Measurements from ENCODE around the gene SPSB2.
"Not testable (repeated sequence)": the region's sequence is repeated elsewhere in the genome, so short reads cannot be mapped to it uniquely, and the experiment has no call there.

The SPSB2 gene

DNA sequence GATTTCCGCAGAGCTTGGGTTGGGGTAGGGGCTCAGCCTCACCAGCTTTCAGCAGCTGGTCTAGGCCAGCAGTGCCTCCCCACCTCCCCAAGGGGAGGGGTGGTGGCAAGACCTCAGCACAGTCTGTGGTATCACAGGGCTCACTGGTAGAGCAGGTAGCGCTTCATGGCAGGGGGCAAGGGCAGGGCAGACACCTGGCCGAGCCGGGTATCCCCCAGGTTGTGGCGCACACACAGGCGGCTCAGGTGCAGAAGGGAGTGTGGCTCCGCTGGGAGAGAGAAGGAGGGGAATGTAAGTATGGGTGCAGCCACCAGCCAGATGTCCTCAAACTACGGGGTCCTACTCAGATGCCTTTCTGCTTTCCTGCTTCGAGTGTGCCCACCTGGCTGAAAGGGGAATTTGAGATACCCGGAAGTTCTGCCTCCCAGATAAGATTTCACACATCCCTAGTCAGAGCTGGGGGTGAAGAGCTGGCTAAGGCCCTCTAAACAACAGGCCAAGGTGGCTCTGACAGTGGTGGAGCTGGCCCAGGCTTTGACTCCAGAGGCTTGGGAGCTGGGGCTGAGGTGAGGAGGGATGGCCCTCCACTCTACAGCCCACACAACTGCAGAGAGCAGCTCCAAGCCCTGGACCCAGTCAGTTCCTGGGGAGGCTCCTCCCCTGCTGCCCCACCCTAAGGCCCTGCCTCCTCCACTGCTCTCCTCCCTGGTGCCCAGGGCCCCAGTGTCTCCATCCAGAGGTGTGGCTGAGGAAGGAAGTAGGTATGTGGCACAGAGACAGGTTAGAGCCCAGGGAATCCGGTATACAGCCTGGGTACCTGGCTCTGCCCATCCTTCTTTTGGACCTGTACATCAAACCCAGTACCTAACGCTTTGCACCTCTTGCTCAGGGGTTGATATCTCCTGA, 1.8 kb downstream of the SPSB2 start:
- H3K27ac ChIP-seq (ENCODE audit: low read depth in 2 of 2, low read length in 2 of 2) = peak overlapping the region; percentile 85 to 90
- no peaks in the 10 kb centered on the region for H3K9me3 ChIP-seq (ENCODE audit: control insufficient read depth in 2 of 2, low read length in 2 of 2)
- H3K27me3 ChIP-seq (ENCODE audit: control insufficient read depth in 2 of 2, insufficient read depth in 2 of 2, low read length in 2 of 2) = no peaks in the 10 kb centered on the region
- H3K9ac ChIP-seq (ENCODE audit: low read depth in 1 of 2, low read length in 2 of 2) = peak overlapping the region; percentile 88 to 96
- H3K4me3 ChIP-seq (ENCODE audit: low read length in 2 of 2) = peak overlapping the region; percentile 83 to 94
- peaks cover 47 to 55% of the 10 kb centered on the region in 2 donors for H3K4me1 ChIP-seq (ENCODE audit: control insufficient read depth in 2 of 2, insufficient read depth in 2 of 2, low read length in 2 of 2)
- H3K36me3 ChIP-seq (ENCODE audit: control insufficient read depth in 2 of 2, insufficient read depth in 2 of 2, low read length in 2 of 2) = peaks cover 19 to 20% of the 10 kb centered on the region in 2 donors

DNA sequence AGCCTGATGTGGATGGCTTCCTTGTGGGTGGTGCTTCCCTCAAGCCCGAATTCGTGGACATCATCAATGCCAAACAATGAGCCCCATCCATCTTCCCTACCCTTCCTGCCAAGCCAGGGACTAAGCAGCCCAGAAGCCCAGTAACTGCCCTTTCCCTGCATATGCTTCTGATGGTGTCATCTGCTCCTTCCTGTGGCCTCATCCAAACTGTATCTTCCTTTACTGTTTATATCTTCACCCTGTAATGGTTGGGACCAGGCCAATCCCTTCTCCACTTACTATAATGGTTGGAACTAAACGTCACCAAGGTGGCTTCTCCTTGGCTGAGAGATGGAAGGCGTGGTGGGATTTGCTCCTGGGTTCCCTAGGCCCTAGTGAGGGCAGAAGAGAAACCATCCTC, 2.8 kb downstream of the SPSB2 start:
- H3K9ac ChIP-seq (ENCODE audit: low read depth in 1 of 2, low read length in 2 of 2); H3K9me3 ChIP-seq (ENCODE audit: control insufficient read depth in 2 of 2, low read length in 2 of 2); H3K27me3 ChIP-seq (ENCODE audit: control insufficient read depth in 2 of 2, insufficient read depth in 2 of 2, low read length in 2 of 2); H3K27ac ChIP-seq (ENCODE audit: low read depth in 2 of 2, low read length in 2 of 2); H3K4me3 ChIP-seq (ENCODE audit: low read length in 2 of 2): not testable (repeated sequence)
- H3K36me3 ChIP-seq (ENCODE audit: control insufficient read depth in 2 of 2, insufficient read depth in 2 of 2, low read length in 2 of 2) = peaks cover 19 to 20% of the 10 kb centered on the region in 2 donors
- peaks cover 47 to 55% of the 10 kb centered on the region in 2 donors for H3K4me1 ChIP-seq (ENCODE audit: control insufficient read depth in 2 of 2, insufficient read depth in 2 of 2, low read length in 2 of 2)

DNA sequence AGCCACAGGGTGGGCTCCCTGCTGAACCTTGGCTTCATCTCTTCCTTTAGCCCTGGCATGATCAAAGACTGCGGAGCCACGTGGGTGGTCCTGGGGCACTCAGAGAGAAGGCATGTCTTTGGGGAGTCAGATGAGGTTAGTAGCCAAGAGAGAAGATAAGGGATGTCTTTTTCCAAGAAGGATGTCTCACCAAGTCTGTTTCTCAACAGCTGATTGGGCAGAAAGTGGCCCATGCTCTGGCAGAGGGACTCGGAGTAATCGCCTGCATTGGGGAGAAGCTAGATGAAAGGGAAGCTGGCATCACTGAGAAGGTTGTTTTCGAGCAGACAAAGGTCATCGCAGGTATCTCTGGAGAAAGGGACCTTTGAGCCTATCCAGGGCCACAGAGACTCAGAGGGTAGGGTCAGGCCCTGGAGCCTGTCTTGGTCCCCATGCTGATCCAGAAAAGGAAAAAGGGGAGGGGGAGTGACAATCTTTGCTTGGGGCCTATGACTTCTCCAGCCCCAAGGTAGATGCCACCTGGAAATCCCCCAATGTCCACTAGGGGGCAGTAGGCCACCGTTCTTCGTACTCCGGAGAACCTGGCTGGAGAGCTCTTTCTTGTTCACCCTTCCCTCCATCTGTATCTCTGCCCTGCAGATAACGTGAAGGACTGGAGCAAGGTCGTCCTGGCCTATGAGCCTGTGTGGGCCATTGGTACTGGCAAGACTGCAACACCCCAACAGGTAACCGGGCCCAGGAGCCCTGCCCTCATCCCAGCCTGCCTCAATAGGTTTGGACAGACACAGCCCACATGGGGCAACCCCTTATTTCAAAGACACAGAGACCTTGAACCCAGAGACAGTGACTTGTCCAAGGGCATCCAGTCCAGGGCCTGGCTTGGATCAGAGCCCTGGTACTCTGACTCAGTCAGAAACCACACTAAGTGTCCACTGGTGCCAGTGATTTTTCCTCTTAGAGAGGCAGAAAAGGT, 3.8 kb downstream of the SPSB2 start:
- no peaks in the 10 kb centered on the region for H3K9me3 ChIP-seq (ENCODE audit: control insufficient read depth in 2 of 2, low read length in 2 of 2)
- H3K36me3 ChIP-seq (ENCODE audit: control insufficient read depth in 2 of 2, insufficient read depth in 2 of 2, low read length in 2 of 2) = peaks cover 25 to 27% of the 10 kb centered on the region in 2 donors
- H3K27ac ChIP-seq (ENCODE audit: low read depth in 2 of 2, low read length in 2 of 2) = peak overlapping the region; percentile 32 to 95
- no peaks in the 10 kb centered on the region for H3K27me3 ChIP-seq (ENCODE audit: control insufficient read depth in 2 of 2, insufficient read depth in 2 of 2, low read length in 2 of 2)
- H3K9ac ChIP-seq (ENCODE audit: low read depth in 1 of 2, low read length in 2 of 2) = peak overlapping the region; percentile 32 to 96
- peak overlapping the region; percentile 69 to 90 for H3K4me3 ChIP-seq (ENCODE audit: low read length in 2 of 2)
- peaks cover 47 to 55% of the 10 kb centered on the region in 2 donors for H3K4me1 ChIP-seq (ENCODE audit: control insufficient read depth in 2 of 2, insufficient read depth in 2 of 2, low read length in 2 of 2)

DNA sequence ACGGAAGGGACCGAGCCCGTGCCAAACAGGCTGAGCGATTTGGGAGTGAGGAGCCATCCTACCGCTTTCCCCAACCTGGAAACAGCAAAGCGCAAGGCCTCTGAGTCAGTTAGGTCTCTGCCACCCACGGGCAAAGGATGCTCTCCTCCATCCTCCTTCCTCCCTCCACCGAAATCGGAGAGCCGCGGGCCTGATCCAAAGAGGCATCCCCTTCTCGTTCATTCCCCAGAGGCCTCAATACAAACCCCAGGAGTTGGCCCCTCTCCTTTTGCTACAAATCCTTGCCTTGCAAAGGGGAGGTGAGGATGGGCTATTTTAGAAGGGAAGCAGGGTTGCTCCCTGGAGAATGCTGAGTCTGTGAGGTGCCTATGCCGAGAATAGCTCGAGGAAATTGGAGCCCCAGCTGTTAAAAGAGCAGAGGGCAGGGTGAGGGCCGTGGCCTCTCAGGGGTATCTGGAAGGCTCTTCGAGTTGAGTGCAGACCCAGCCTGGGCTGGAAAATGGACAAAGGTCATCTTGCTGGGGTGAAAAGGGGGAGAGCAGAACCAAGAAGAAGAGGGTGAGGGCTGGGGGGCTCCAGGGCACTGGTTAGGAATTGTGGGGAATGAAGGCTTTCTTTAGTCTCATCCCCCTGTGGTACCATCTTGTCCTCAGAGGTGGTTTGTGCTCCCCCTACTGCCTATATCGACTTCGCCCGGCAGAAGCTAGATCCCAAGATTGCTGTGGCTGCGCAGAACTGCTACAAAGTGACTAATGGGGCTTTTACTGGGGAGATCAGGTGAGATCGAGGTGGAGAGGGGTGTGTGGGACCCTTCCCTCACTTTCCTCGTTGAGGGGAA, 4.7 kb downstream of the SPSB2 start:
- Histone ChIP-seq H3K36me3 (ENCODE audit: control insufficient read depth in 2 of 2, insufficient read depth in 2 of 2, low read length in 2 of 2) (peaks cover 25 to 34% of the 10 kb centered on the region in 2 donors), H3K4me1 (ENCODE audit: control insufficient read depth in 2 of 2, insufficient read depth in 2 of 2, low read length in 2 of 2) (peaks cover 42 to 49% of the 10 kb centered on the region in 2 donors), H3K27ac (ENCODE audit: low read depth in 2 of 2, low read length in 2 of 2) (peak overlapping the region; percentile 95 to 96), H3K27me3 (ENCODE audit: control insufficient read depth in 2 of 2, insufficient read depth in 2 of 2, low read length in 2 of 2) (no peaks in the 10 kb centered on the region), H3K9ac (ENCODE audit: low read depth in 1 of 2, low read length in 2 of 2) (peak overlapping the region; percentile 81 to 96), H3K9me3 (ENCODE audit: control insufficient read depth in 2 of 2, low read length in 2 of 2) (no peaks in the 10 kb centered on the region), H3K4me3 (ENCODE audit: low read length in 2 of 2) (peak overlapping the region; percentile 69 to 90)

DNA sequence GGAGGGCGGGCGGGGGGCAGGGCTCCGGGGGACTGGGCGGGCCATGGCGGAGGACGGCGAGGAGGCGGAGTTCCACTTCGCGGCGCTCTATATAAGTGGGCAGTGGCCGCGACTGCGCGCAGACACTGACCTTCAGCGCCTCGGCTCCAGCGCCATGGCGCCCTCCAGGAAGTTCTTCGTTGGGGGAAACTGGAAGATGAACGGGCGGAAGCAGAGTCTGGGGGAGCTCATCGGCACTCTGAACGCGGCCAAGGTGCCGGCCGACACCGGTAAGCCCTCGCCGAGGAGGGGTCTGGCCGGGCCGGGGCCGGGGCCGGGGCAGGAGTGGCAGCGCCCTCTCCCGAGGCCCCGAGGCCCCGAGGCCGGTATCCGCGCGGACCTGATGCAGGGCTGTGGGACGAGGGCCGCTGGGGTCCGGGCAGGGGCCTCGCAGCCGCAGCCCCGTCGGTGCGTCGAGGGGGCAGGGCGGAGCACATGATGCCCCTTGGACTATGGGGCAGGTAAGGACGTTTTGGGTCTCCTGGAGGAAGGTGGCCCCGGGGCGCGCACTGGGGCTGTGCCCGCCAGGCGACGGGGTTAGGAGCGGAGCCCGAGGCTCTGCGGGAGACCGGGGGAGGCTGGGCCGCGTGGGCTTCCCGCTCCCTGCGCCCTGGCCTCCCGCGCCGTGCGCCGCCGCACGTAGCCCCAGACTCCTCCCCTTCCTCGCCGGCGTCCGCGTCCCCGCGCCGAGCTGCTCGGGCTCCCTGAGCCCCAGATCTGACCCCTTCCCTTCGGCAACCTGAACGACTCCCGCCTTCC, 5.5 kb downstream of the SPSB2 start, which contains the start of gene TPI1:
Gene TPI1, plus strand, starts transcription at position 119 of the 798 bp plus-strand sequence. Its CDS starts 36 bp downstream, at position 155.
- H3K9me3 ChIP-seq (ENCODE audit: control insufficient read depth in 2 of 2, low read length in 2 of 2) = no peaks in the 10 kb centered on the region
- peak within 1 kb of the TSS; percentile 88 to 96 for H3K9ac ChIP-seq (ENCODE audit: low read depth in 1 of 2, low read length in 2 of 2)
- H3K27ac ChIP-seq (ENCODE audit: low read depth in 2 of 2, low read length in 2 of 2) = peak within 1 kb of the TSS; percentile 95 to 96
- H3K36me3 ChIP-seq (ENCODE audit: control insufficient read depth in 2 of 2, insufficient read depth in 2 of 2, low read length in 2 of 2) = peaks cover 31 to 42% of the 10 kb centered on the region in 2 donors
- H3K27me3 ChIP-seq (ENCODE audit: control insufficient read depth in 2 of 2, insufficient read depth in 2 of 2, low read length in 2 of 2) = no peaks in the 10 kb centered on the region
- peaks cover 42 to 46% of the 10 kb centered on the region in 2 donors for H3K4me1 ChIP-seq (ENCODE audit: control insufficient read depth in 2 of 2, insufficient read depth in 2 of 2, low read length in 2 of 2)
- peak within 1 kb of the TSS; percentile 69 to 90 for H3K4me3 ChIP-seq (ENCODE audit: low read length in 2 of 2)

DNA sequence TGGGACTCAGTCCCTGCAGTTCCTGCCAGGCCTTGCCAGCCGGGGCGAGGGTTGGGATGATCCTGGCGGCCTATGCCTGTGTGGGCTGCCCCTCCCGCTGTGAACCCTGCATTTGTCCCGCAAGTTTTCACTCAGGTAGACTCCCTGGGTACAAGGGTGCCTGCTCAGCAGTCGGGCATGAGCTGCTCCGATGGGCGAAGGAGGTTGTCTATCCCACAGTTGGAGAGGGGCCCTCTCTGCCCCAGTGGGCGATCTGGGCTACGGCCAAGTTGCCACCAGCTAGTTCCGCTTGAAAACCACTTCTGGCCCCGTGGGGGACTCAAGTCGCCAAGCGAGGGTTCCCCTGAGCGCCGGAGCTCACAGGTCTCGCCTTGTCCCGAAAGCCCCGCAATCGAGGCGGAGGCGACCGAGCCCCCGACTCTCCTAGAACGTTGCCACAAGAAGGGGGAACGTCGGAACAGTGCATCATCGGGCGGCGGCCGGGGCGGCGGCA, 6.1 kb downstream of the SPSB2 start:
- Histone ChIP-seq H3K9me3 (ENCODE audit: control insufficient read depth in 2 of 2, low read length in 2 of 2) (no peaks in the 10 kb centered on the region), H3K4me1 (ENCODE audit: control insufficient read depth in 2 of 2, insufficient read depth in 2 of 2, low read length in 2 of 2) (peaks cover 39 to 42% of the 10 kb centered on the region in 2 donors), H3K4me3 (ENCODE audit: low read length in 2 of 2) (peak overlapping the region; percentile 59 to 78), H3K27me3 (ENCODE audit: control insufficient read depth in 2 of 2, insufficient read depth in 2 of 2, low read length in 2 of 2) (no peaks in the 10 kb centered on the region), H3K27ac (ENCODE audit: low read depth in 2 of 2, low read length in 2 of 2) (peak overlapping the region; percentile 81 to 96), H3K36me3 (ENCODE audit: control insufficient read depth in 2 of 2, insufficient read depth in 2 of 2, low read length in 2 of 2) (peaks cover 31 to 48% of the 10 kb centered on the region in 2 donors), H3K9ac (ENCODE audit: low read depth in 1 of 2, low read length in 2 of 2) (peak overlapping the region; percentile 65 to 88)

DNA sequence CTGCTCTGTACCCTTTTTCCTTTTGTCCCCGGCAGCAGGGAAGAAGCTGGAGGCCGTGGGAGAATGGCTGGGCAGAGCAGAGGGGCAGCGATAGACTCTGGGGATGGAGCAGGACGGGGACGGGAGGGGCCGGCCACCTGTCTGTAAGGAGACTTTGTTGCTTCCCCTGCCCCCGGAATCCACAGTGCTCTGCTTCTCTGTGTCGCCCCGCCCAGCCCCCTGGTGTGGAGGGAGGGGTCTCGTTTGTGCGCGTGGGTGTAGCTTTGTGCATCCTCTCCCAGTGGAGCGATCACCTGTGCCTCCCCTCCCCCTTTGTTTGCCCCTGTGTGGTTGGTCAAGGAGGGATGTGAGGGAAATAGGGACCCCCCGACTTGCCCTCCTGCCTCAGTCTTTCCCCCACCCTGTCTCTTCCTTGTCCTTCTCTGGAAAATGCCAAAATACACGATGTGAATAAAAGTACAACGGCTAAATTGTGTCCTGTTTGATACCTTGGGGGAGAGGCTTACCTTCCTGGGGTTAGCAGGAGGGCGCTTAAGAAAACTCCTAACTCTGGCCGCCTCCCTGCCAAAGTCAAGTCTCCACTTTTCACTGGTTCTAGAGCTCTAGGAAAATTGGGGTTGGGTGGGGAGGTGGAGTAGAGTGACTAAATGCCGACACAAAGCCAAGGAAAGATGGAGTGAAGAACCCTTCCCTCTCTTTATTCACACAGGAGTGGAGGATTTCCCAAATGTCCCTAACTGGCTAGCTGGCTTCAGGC, 6.8 kb downstream of the SPSB2 start:
- H3K27me3 ChIP-seq (ENCODE audit: control insufficient read depth in 2 of 2, insufficient read depth in 2 of 2, low read length in 2 of 2) = no peaks in the 10 kb centered on the region
- H3K9me3 ChIP-seq (ENCODE audit: control insufficient read depth in 2 of 2, low read length in 2 of 2) = no peaks in the 10 kb centered on the region
- H3K4me3 ChIP-seq (ENCODE audit: low read length in 2 of 2) = peak overlapping the region; percentile 59 to 78
- H3K27ac ChIP-seq (ENCODE audit: low read depth in 2 of 2, low read length in 2 of 2) = peak overlapping the region; percentile 81 to 96
- peaks cover 34 to 54% of the 10 kb centered on the region in 2 donors for H3K36me3 ChIP-seq (ENCODE audit: control insufficient read depth in 2 of 2, insufficient read depth in 2 of 2, low read length in 2 of 2)
- peaks cover 33 to 36% of the 10 kb centered on the region in 2 donors for H3K4me1 ChIP-seq (ENCODE audit: control insufficient read depth in 2 of 2, insufficient read depth in 2 of 2, low read length in 2 of 2)
- H3K9ac ChIP-seq (ENCODE audit: low read depth in 1 of 2, low read length in 2 of 2) = peak overlapping the region; percentile 65 to 88

DNA sequence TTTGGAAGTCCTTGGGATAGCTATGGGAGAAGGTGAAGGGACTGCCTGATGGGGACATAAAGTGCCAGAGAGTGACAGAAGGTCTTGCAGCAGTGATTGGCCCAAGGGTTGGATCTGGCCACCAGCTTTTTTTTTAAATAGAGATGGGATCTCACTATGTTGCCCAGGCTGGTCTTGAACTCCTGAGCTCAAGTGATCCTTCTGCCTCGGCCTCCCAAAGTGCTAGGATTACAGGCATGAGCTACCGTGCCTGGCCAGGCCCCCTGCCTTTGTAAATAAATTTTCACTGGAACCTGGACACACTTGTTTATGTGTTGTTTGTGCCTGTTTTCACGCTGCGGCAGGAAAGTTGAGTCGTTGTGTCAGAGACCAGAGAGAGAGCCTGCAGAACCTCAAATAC, 7.8 kb downstream of the SPSB2 start:
- H3K4me1 ChIP-seq (ENCODE audit: control insufficient read depth in 2 of 2, insufficient read depth in 2 of 2, low read length in 2 of 2) = peaks cover 25 to 27% of the 10 kb centered on the region in 2 donors
- H3K36me3 ChIP-seq (ENCODE audit: control insufficient read depth in 2 of 2, insufficient read depth in 2 of 2, low read length in 2 of 2) = peaks cover 31 to 54% of the 10 kb centered on the region in 2 donors
- H3K4me3 ChIP-seq (ENCODE audit: low read length in 2 of 2); H3K9me3 ChIP-seq (ENCODE audit: control insufficient read depth in 2 of 2, low read length in 2 of 2); H3K9ac ChIP-seq (ENCODE audit: low read depth in 1 of 2, low read length in 2 of 2); H3K27ac ChIP-seq (ENCODE audit: low read depth in 2 of 2, low read length in 2 of 2); H3K27me3 ChIP-seq (ENCODE audit: control insufficient read depth in 2 of 2, insufficient read depth in 2 of 2, low read length in 2 of 2): not testable (repeated sequence)
